Endodermal cell (in vitro differentiated cells): ENCODE measurements around the gene AK8. TPM values are rescaled to one million over a fixed set of nuclear protein-coding genes. Genes with fewer than 3 reads are reported as not detected.

Source experiments
- DNase-seq: peaks from one replicate; pipeline ENCODE4 v3.0.0-alpha.2; 2017
- H3K27ac ChIP-seq: 2 replicates; pipeline ENCODE4 v1.5.1; 2013; ENCODE audit warnings: mild to moderate bottlenecking, low read depth, low read length, moderate library complexity
- H3K27me3 ChIP-seq: 2 replicates; pipeline ENCODE4 v1.6.1; 2013; ENCODE audit warnings: mild to moderate bottlenecking, low read length, moderate library complexity; ENCODE audit not compliant: insufficient read depth, control insufficient read depth, poor library complexity, severe bottlenecking
- H3K36me3 ChIP-seq: 2 replicates; pipeline ENCODE4 v1.7.0; 2013; ENCODE audit warnings: mild to moderate bottlenecking, low read length, moderate library complexity; ENCODE audit not compliant: control insufficient read depth, insufficient read depth
- H3K4me1 ChIP-seq: one replicate; pipeline ENCODE4 v1.7.0; 2013; ENCODE audit warnings: low read length; ENCODE audit not compliant: control insufficient read depth, insufficient read depth
- H3K4me3 ChIP-seq: 2 replicates; pipeline ENCODE4 v1.5.1; 2013; ENCODE audit warnings: mild to moderate bottlenecking, low read length, moderate library complexity
- H3K9ac ChIP-seq: 2 replicates; pipeline ENCODE4 v1.6.1; 2013; ENCODE audit warnings: mild to moderate bottlenecking, low read length, moderate library complexity; ENCODE audit not compliant: poor library complexity, severe bottlenecking; ENCODE audit errors: extremely low read depth
- H3K9me3 ChIP-seq: 2 replicates; pipeline ENCODE4 v1.6.1; 2013; ENCODE audit warnings: mild to moderate bottlenecking, low read length, moderate library complexity; ENCODE audit not compliant: control insufficient read depth
- H3K27ac Mint-ChIP-seq: 2 replicates; pipeline ENCODE4 v1.8.0; 2020; ENCODE audit warnings: mixed read lengths
- H3K27me3 Mint-ChIP-seq: 2 replicates; pipeline ENCODE4 v1.8.0; 2021; ENCODE audit warnings: mild to moderate bottlenecking, mixed read lengths; ENCODE audit not compliant: insufficient read depth
- H3K36me3 Mint-ChIP-seq: 2 replicates; pipeline ENCODE4 v1.8.0; 2020; ENCODE audit warnings: low read depth, mixed read lengths
- H3K4me1 Mint-ChIP-seq: 2 replicates; pipeline ENCODE4 v1.8.0; 2020; ENCODE audit warnings: mixed read lengths
- H3K4me3 Mint-ChIP-seq: 2 replicates; pipeline ENCODE4 v1.8.0; 2020; ENCODE audit warnings: mild to moderate bottlenecking, moderate library complexity, mixed read lengths
- H3K9me3 Mint-ChIP-seq: 2 replicates; pipeline ENCODE4 v1.8.0; 2020; ENCODE audit warnings: mild to moderate bottlenecking, mixed read lengths
- WGBS, 2 experiments: methylation state at CpG; one replicate each; pipeline versions ENCODE4 v1.1.5 to v1.1.7; 2013; ENCODE audit warnings: missing lambda C conversion rate in 2 of 2, mixed read lengths in 1 of 2; ENCODE audit not compliant: insufficient coverage in 1 of 2, insufficient read length in 1 of 2; 5-methylcytosine and 5-hydroxymethylcytosine counted together
- total RNA-seq, 2 donors: library from RNA; stranded (reverse); fragmentation: NEBNext Ultra II Directional in 1 of 2; extraction: Animal tissue kit (Norgen Biotek cat#: 25700) in 1 of 2; gene quantifications; 2 replicates in 1 of 2; 3 replicates in 1 of 2; pipeline ENCODE4 v1.2.1, GENCODE V29; 2021
- TF ChIP-seq, protein P1 (sequence below): fragments of 200-600 bp; sonication (generic); conservative IDR thresholded peaks from 2 replicates; pipeline ENCODE4 v1.5.0; 2021; ENCODE audit warnings: antibody characterized with exemption, mild to moderate bottlenecking

The AK8 gene
- total RNA-seq, 2 donors from 2014 or later = 1.3 to 2.6 TPM

DNA sequence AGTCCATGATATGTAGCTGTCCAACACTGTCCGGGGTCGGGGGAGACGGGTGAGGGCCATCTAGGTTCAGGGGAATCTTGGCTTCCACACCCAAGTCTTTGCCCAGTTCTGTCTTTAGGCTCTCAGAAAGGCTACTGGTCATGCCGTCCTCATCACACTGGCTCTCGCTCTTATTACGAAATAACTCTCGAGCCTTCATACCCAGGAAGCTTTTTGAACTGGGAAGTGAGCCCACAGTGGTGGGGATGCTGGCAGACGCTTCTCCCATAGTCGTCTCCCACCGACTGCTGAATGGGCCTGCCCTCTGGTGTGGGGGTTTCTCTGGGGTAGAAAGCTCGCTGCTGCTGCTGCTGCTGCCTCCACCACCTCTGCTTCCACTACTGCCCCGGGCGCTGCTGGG lies 18.2 kb upstream of the AK8 start:
- H3K36me3 Mint-ChIP-seq = peaks cover 64% of the 10 kb centered on the region
- H3K36me3 ChIP-seq = peaks cover 79% of the 10 kb centered on the region
- no peak for DNase-seq
- no peaks in the 10 kb centered on the region for H3K27me3 Mint-ChIP-seq
- H3K27ac Mint-ChIP-seq = no peak overlapping the region
- H3K4me3 ChIP-seq = no peak overlapping the region
- no peaks in the 10 kb centered on the region for H3K9me3 Mint-ChIP-seq
- no peaks in the 10 kb centered on the region for H3K4me1 Mint-ChIP-seq
- TF ChIP-seq, protein P1, sequence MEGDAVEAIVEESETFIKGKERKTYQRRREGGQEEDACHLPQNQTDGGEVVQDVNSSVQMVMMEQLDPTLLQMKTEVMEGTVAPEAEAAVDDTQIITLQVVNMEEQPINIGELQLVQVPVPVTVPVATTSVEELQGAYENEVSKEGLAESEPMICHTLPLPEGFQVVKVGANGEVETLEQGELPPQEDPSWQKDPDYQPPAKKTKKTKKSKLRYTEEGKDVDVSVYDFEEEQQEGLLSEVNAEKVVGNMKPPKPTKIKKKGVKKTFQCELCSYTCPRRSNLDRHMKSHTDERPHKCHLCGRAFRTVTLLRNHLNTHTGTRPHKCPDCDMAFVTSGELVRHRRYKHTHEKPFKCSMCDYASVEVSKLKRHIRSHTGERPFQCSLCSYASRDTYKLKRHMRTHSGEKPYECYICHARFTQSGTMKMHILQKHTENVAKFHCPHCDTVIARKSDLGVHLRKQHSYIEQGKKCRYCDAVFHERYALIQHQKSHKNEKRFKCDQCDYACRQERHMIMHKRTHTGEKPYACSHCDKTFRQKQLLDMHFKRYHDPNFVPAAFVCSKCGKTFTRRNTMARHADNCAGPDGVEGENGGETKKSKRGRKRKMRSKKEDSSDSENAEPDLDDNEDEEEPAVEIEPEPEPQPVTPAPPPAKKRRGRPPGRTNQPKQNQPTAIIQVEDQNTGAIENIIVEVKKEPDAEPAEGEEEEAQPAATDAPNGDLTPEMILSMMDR = no peak
- H3K9ac ChIP-seq = no peak overlapping the region
- no peaks in the 10 kb centered on the region for H3K4me1 ChIP-seq
- no peaks in the 10 kb centered on the region for H3K27me3 ChIP-seq
- H3K27ac ChIP-seq = no peak overlapping the region
- WGBS, 2 experiments = 95 to 96% methylated on average over 10 to 13 of the region's 13 CpGs
- H3K9me3 ChIP-seq = no peaks in the 10 kb centered on the region
- H3K4me3 Mint-ChIP-seq = no peak overlapping the region

DNA sequence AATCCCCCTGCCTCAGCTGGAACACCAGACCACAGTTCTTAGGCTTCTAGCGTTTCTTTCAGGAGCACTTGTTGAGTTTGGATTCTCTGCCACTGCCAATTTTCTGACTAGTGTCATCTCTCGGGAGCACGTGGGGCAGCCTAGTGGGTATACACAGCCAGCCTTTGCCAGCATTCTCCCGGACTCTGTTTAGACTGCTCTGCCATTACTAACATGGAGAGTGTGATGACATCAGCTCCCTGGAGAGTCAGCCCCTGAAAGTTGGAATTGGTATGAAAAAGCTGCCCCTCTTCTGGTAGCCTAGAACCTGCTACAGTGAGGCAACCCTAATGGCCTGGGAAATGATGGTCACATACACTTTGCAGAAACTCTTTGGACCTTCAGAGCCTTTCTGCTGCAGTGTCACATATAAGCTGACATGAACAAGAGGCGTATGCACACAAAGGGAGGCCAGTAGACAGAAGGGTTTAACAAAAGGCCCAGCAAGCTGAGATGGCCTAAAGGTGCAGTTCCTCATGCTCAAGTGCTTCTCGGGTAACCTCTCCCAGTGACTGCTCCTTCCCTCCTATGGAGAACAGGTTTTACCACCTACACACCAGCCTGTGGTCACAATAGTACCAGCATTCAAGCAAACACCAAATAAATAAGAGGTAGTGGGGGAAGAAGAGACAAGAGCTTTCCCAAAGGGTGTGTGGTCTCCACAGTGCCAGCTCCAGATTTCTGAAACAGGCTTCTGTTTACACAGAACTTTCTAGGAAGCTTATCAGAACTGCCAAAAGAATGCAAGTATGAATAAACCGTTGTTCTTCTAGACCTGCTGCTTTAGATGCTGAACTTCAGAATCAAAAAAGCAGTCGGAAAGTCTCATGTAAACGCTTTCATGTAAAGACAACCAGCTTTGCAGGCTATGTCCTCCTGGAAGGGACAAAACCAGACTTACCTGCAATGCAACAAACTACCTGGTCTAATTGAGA lies 17.1 kb upstream of the AK8 start:
- H3K36me3 ChIP-seq = peaks cover 68% of the 10 kb centered on the region

DNA sequence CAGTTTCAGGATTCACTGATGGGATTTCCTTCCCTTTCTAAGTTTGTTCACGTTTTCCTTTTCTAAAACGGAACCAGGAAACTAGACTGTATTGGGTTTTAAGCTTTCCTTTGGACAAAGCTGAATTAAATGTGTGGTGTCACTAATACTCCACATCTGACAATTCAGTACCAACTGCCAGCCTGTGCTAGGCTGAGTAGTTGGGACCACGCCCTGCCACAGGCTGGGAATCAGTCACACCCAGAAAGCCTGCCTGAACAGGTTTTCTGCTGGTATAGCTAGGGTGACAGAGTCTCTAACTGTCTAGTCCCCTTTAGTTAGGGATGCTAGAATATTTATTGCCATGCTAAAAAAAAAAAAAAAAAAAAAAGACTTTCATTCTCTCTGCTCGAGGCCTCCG lies 16.3 kb upstream of the AK8 start:
- Mint-ChIP-seq H3K4me3 (no peak overlapping the region), H3K27ac (no peak overlapping the region), H3K36me3 (peaks cover 46% of the 10 kb centered on the region), H3K27me3 (no peaks in the 10 kb centered on the region), H3K4me1 (no peaks in the 10 kb centered on the region), H3K9me3 (no peaks in the 10 kb centered on the region)
- H3K9me3 ChIP-seq = no peaks in the 10 kb centered on the region
- no peak overlapping the region for H3K9ac ChIP-seq
- H3K4me1 ChIP-seq = no peaks in the 10 kb centered on the region
- no peak for DNase-seq
- WGBS, 2 experiments = 95% methylated on average over 5 of the region's 5 CpGs; no CpG with 5 or more reads in 1 of the 2 experiments
- H3K27ac ChIP-seq = no peak overlapping the region
- no peaks in the 10 kb centered on the region for H3K27me3 ChIP-seq
- peaks cover 64% of the 10 kb centered on the region for H3K36me3 ChIP-seq
- TF ChIP-seq, protein P1 = no peak
- H3K4me3 ChIP-seq = no peak overlapping the region

More for the DNA sequence above, 17.1 kb upstream of the AK8 start:
- Mint-ChIP-seq H3K36me3 (peaks cover 53% of the 10 kb centered on the region), H3K4me1 (no peaks in the 10 kb centered on the region), H3K27me3 (no peaks in the 10 kb centered on the region), H3K9me3 (no peaks in the 10 kb centered on the region), H3K4me3 (no peak overlapping the region), H3K27ac (no peak overlapping the region)
- H3K9ac ChIP-seq = no peak overlapping the region
- no peak for DNase-seq
- H3K9me3 ChIP-seq = no peaks in the 10 kb centered on the region
- TF ChIP-seq, protein P1 = no peak
- whole genome bisulfite sequencing, 2 experiments = 83% methylated on average over 7 to 9 of the region's 9 CpGs
- no peaks in the 10 kb centered on the region for H3K4me1 ChIP-seq
- no peaks in the 10 kb centered on the region for H3K27me3 ChIP-seq
- no peak overlapping the region for H3K4me3 ChIP-seq
- H3K27ac ChIP-seq = no peak overlapping the region
